ENCODE data around the gene SALL4. TPM values are rescaled to one million over a fixed set of nuclear protein-coding genes. Genes with fewer than 3 reads are reported as not detected.
A peak's percentile ranks its signal among the peaks of the same experiment; 100 is the strongest.

The SALL4 gene
- total and polyA plus RNA-seq, 2 donors from 2014 or later, result 0.09 TPM; not detected in 1

- TF ChIP-seq CTCF (IDR thresholded peaks at IDR 0.05; ENCODE audit: borderline replicate concordance, extremely low read depth, insufficient read depth), result no peak
- FAIRE-seq, result no peak
These were observed 65.4 kb downstream of the SALL4 start for GRCh38 chr20:51736947-51737346.

GRCh38 chr20:51735728-51736600 lies 66.4 kb downstream of the SALL4 start:
- no peak for TF ChIP-seq CTCF (IDR thresholded peaks at IDR 0.05; ENCODE audit: borderline replicate concordance, extremely low read depth, insufficient read depth)
- no peak overlapping the region for H3K9ac ChIP-seq (ENCODE audit: low read length in 3 of 3)
- no peaks in the 10 kb centered on the region for H3K4me1 ChIP-seq (ENCODE audit: control insufficient read depth in 2 of 3, insufficient read depth in 2 of 3, low read depth in 1 of 3, low read length in 3 of 3)
- intact Hi-C loops (cut with DNase I), result no loop called here
- H3K9me3 ChIP-seq (ENCODE audit: control insufficient read depth in 2 of 3, insufficient read depth in 1 of 3, low read length in 3 of 3), result no peaks in the 10 kb centered on the region
- no peaks in the 10 kb centered on the region for H3K36me3 ChIP-seq (ENCODE audit: control insufficient read depth in 2 of 3, insufficient read depth in 3 of 3, low read length in 3 of 3)
- no peak for FAIRE-seq
- DNase-seq, result peak in 1 of 5 donors; percentile 29
- no peak overlapping the region for H3K4me3 ChIP-seq (ENCODE audit: low read length in 3 of 3)
- H3K27ac ChIP-seq (ENCODE audit: low read depth in 2 of 2, low read length in 2 of 2), result no peak overlapping the region
- H3K27me3 ChIP-seq (ENCODE audit: control insufficient read depth, insufficient read depth, low read length), result no peaks in the 10 kb centered on the region

More at GRCh38 chr20:51736947-51737346, 65.4 kb downstream of the SALL4 start:
- H3K9ac ChIP-seq (ENCODE audit: low read length in 3 of 3), result no peak overlapping the region
- no peak overlapping the region for H3K4me3 ChIP-seq (ENCODE audit: low read length in 3 of 3)
- no peaks in the 10 kb centered on the region for H3K27me3 ChIP-seq (ENCODE audit: control insufficient read depth, insufficient read depth, low read length)
- H3K36me3 ChIP-seq (ENCODE audit: control insufficient read depth in 2 of 3, insufficient read depth in 3 of 3, low read length in 3 of 3), result no peaks in the 10 kb centered on the region
- intact Hi-C loops (cut with DNase I), result no loop called here
- no peak for DNase-seq
- H3K9me3 ChIP-seq (ENCODE audit: control insufficient read depth in 2 of 3, insufficient read depth in 1 of 3, low read length in 3 of 3), result no peaks in the 10 kb centered on the region
- no peaks in the 10 kb centered on the region for H3K4me1 ChIP-seq (ENCODE audit: control insufficient read depth in 2 of 3, insufficient read depth in 2 of 3, low read depth in 1 of 3, low read length in 3 of 3)
- no peak overlapping the region for H3K27ac ChIP-seq (ENCODE audit: low read depth in 2 of 2, low read length in 2 of 2)

GRCh38 chr20:51734876-51735720 lies 67.2 kb downstream of the SALL4 start:
- Histone ChIP-seq H3K27me3 (ENCODE audit: control insufficient read depth, insufficient read depth, low read length) (no peaks in the 10 kb centered on the region), H3K27ac (ENCODE audit: low read depth in 2 of 2, low read length in 2 of 2) (no peak overlapping the region), H3K9ac (ENCODE audit: low read length in 3 of 3) (no peak overlapping the region), H3K4me1 (ENCODE audit: control insufficient read depth in 2 of 3, insufficient read depth in 2 of 3, low read depth in 1 of 3, low read length in 3 of 3) (no peaks in the 10 kb centered on the region), H3K36me3 (ENCODE audit: control insufficient read depth in 2 of 3, insufficient read depth in 3 of 3, low read length in 3 of 3) (no peaks in the 10 kb centered on the region), H3K9me3 (ENCODE audit: control insufficient read depth in 2 of 3, insufficient read depth in 1 of 3, low read length in 3 of 3) (no peaks in the 10 kb centered on the region), H3K4me3 (ENCODE audit: low read length in 3 of 3) (no peak overlapping the region)
- DNase-seq, result peak in 1 of 5 donors; percentile 22
- TF ChIP-seq CTCF (IDR thresholded peaks at IDR 0.05; ENCODE audit: borderline replicate concordance, extremely low read depth, insufficient read depth), result no peak
- intact Hi-C loops (cut with DNase I), result no loop called here
- FAIRE-seq, result no peak

Measured in kidney (tissue), 14 donors.